EL (cell line): ENCODE data around the gene MYLK4.

Experiments
- DNase-seq: peaks from one replicate; pipeline ENCODE4 v3.0.0-alpha.2; 2016

The MYLK4 gene

DNA sequence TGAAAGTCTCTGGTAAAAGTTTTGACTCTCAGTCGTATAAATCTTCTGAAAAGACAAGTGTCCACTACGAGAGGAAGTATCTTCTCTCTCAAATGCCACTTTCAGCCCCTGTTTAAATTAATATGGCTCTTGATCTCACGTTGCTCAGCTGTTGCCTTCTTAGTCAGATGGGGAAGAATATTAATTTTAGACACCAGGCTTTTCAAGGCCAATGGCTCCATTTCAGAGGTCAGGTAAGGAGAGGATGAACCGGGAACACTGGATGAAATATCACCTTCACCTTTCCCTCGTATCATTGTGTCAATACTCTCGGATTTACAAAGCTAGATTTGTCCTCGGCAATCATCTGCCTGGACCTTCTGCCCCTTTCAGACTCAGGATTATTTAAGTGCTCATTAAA is at the start of gene MYLK4:
MYLK4 (minus strand) TSS at position 91 of the 400 bp plus-strand sequence. CDS start 1,628 bp downstream, outside the sequence.
- no peak for DNase-seq

DNA sequence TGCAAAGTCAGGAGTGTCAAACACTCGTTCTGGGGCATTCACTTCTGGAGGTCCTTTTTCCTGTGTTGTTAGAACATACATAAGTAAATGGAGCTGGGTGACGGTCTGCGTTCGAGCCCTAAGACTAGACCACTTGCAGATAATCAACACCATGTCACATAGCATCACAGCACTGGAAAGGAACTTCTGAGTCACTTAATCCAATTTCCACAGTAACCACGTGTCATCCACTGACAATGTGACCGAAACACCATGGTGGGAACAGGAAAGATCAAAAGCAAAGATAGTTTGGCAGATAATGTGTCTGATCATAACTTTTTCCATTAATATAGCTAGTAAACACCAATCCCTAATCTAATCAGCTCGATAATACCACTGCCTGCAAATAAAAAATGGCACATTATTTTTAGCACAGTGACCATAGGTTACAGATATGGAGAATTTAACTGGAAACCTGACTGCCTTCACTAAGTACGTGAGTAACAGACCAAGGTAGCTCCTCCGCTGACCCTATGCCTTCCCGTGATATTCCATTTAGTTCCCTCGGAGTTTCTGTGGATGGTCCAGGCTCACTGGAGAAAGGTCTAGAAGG is 49.3 kb upstream of the MYLK4 start:
- DNase-seq = no peak

DNA sequence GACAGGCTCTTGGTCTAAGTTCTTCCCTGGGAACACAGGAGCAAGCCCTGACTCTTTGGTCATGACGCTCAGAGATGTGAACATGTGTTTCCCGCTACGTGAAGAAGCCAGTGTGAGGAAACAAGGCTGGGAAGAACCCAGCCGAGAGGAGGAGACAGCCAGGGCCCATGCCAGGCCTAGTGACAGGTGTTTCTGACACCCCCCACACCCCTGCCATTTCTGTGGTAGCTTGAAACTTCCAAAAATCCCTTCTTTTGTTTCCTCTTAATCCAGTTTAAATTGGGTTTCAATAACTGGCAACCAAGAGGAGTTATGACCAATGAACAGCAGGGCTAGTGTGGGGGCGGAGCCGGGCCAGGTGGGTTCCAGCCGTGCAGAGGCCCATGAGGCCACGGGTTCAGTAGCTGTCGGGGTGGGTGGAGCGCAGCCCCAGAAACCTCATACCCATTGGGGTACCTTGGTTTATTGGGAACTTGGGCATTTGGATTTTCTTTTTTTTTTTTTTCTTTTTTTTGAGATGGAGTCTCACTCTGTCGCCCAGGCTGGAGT is 47.9 kb upstream of the MYLK4 start:
- DNase-seq = no peak

DNA sequence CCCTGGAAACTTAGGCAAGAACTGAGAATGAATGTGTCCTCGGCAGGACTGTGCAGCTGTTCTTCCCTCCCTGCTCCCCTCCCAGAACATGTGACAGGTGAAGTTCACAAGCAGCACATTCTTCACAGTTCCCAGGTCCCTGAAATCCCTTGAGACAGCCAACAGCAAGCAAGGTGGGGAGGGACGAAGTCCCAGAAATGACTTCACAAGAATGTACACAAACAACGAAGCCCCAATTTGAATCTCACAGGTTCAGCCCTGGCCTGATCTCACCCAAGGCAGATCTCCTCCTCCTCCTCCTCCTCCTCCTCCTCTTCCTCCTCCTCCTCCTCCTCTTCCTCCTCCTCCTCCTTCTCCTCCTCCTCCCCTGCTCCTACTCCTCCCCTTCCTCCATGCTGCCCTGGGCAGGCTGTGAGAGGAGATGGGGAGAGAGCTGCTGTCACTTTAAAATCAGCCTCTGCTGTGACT is 46.9 kb upstream of the MYLK4 start:
- DNase-seq = no peak

DNA sequence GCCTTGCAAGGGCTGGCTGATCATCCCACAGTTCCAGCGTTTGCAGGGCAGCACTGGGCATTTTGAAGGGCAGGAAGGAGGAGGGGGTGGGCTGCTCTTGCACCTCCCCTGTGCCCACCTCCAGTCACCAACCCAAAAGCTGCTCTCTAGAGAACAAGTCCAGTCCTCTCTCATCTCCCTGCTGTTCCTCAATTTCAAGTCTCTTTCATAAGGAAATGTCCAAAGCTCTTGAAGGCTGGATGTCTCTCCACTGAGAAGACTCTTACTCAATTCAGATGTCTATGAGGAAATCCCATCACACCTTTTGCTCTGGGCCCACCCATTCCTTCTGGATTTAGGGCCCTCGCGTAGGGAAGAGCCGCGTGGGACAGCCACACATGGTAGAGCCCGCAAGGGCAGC is 46.1 kb upstream of the MYLK4 start:
- no peak for DNase-seq

DNA sequence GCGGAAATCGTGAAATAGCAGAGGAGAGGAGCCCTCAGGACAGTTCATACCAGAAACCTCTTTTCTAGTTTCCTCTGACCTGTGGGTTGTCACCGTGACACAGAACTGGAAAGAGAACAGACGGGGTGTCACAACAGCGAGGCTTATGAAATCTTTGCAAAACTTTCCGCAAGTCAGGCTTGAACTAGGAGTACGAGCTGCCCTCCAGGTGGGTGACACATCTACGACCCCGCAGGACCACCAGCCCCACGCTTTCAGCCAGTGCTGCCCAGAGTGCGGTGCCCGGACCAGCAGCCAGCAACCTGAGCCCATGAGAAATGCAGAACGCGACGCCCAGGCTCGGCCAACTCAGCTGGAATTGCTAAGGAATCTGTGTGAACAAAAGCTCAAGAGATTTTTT is 45.2 kb upstream of the MYLK4 start:
- no peak for DNase-seq

DNA sequence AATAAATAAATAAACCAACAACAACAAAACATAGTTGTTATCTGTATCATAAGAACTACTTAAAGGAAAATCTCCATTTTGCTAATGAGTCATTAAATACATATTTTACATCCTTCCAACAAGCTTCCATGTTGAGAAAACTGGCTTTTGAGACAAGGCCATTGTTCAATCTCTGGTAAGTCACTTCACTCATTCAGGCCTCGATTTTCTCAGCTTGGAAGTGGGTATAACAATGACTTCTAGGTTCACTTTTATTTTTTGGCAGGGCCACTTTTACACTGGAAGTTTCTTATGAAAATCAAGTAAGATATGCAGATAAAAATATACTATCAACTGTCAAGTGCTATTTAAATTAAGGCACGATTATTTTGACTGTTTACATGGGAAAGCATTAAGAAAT is 44.4 kb upstream of the MYLK4 start:
- no peak for DNase-seq

DNA sequence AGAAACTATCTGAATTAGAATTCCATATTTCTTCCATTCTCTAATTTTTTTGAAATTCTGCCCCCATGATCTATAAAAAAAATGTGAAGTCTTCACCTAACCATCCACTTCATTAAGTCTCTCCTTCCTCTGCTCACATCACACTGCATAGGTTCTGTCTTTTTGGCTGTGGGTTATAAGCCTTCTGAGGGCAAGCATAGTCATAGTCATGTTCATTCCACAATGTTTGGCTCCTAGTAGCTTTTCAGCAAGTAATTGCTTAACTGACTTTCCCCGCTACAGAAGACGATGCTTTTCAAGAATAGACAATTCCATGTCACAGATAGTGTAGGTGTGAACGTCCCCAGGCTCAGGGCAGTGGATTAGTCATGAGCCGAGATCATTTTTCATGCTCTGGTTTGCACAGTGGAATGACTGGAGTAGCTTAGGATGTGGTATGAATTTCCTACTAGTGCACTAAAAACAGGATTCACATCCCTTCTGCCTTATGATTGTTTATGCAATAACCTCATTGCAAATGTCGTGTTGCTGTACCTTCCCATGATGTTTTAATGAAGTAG is 43.5 kb upstream of the MYLK4 start:
- peak; percentile 35 for DNase-seq

DNA sequence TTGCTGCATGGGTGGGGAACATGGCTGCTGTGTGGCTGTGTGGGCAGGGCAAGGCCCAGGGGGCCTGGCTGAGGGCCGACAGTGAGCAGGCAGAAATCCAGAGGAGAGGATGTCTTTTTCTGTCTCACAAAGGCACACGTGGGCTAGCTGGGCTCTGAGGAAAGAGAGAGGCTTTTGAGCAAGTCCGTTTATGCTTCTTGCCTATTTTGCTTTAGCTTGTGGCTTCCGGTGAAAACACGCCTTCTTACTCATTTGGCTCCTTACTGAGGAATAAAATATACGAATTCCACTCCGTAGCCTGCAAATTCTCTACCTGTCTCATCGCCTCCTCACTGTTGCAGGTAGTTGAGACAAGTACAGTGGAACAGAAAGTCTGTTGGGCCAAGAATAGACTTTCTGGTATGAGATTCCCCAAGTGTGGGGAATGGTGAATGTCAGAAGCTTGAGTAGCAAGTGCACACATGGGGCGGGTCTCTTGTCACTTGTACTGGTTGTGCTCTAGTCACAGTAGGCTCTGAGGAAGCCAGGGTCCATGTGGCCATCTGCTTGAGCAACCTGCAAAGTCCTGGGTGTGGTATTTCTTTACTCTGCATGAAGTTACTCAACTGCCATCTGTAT is 42.9 kb upstream of the MYLK4 start:
- DNase-seq = no peak

DNA sequence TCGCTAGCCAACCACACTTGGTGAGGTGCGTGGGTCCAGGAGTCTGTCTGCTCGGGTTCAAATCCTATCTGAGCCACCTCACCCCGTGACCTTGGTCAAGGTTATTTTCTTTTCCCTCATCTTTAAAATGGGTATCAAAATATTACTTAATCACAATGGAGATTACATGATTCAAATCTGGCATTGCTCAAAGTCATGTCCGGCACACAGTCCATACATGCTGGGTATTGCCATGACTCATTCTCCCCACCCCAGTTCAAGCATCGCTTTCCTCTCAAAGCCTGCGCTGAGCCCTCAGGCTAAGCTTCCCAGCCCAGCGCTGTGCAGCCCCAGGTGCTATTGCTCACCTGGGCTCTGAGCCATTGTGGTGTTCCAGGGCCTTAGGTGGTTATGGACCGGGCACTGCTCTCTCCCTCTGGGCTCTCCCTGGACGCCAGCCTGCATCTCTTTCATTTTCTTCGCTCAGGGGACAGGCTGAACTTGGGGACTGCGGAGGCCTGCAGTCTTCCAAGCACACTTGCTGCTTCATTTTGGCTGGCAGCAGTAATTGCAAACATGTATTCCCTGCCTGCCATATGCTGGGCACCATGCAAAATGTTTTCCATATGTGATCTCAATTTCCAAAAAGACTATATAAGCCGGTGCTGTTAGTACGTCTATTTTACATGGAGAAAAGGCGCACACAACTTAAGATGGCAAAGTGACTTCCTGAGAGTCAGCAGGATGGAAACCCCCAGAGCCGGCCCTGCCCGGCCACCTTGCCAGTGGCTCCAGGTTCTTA is 41.8 kb upstream of the MYLK4 start:
- peak; percentile 51 for DNase-seq

DNA sequence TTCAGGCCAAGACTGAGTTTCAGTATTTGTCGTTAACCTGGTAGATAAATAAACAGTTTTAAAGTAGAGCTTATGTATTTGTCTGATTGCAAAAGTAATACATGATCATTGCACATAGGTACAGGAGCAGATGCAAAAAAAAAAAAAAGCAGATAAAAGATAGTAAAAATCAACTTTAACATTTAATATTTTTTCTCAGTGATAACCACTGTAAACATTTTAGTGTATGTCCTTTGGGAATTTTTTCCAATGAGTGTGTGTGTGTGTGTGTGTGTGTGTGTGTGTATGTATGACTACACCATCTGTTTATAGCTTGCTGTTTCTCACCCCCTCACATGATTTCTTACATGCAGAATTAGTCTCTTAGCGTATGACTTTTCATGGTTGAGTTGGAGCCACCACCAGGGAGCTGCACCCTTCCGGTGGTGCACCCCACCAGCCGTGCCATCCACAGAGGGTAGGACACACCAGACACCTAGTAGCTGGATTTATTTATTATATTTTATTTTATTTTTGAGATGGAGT is 40.8 kb upstream of the MYLK4 start:
- DNase-seq = peak; percentile 18

DNA sequence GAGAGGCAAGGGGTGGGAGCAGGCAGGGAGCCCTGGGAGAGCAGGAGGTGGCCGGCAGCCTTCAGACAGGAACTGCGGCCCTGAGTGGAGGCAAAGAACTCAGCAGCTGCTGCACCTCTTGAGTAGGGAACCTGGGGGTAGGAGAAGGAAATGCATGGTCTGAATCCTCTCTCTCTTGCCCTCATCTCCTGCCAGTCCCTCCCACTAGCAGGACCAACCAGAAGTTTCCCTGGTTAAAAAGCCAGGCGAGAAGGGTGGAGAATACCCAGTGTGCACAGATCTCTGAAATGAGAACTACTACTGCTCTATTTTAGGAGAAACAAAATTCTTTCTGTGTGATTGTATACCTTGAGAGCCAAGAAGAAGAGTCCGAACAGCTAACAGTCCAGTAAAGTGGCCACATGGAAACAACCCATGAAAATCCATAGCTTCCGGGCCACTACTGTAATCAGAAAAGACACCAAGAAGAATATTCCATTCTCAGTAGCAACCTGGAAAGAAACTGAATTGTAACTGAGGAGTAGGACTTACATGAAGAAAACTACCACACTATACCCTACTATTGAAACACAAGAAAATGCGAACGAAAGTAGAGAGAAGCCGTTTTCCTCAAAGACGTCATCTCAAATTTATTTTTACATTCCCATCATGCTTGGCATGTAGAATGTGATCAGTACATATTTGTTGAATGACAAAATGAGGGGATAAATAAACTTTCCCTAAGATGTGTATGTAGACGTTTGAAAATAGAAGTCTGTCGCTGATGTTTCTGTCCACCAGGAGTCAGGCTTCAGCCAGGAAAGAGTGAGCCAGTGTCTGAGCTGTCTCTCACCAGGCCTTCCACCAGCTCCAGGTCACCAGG is 40.1 kb upstream of the MYLK4 start:
- DNase-seq = peak; percentile 92

DNA sequence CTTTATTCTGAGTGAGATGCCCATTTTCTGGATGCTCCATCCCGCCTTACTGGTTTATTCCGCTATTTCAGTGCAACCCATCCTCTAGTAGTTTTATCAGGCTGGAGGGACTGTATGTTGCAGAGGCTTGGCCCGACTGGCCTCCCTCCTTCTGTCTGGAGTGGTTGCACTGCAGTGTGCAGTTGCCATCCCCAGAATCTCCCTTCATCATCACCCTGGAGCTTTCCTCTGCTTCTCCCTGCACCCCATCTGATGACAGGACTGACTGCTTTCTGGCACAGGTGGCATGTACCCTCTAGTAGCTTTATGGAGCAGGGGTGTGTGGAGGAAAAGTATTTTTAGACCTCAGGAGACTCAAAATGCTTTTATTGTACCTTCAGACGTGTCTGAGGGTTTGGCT is 35.5 kb upstream of the MYLK4 start:
- DNase-seq = no peak

DNA sequence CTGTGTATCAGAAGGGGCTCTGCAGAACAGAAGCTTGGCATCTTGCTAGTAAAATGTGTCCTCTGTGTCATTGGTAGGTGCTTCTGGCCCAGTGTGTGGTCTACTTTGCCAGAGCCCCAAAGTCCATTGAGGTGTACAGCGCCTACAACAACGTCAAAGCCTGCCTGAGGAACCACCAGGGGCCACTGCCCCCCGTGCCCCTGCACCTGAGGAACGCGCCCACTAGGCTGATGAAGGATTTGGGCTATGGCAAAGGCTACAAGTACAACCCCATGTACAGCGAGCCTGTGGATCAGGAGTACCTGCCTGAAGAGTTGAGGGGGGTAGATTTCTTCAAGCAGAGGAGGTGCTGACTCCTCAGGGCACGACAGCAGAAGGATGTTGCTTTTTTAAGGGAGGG is 34.2 kb upstream of the MYLK4 start:
- no peak for DNase-seq

DNA sequence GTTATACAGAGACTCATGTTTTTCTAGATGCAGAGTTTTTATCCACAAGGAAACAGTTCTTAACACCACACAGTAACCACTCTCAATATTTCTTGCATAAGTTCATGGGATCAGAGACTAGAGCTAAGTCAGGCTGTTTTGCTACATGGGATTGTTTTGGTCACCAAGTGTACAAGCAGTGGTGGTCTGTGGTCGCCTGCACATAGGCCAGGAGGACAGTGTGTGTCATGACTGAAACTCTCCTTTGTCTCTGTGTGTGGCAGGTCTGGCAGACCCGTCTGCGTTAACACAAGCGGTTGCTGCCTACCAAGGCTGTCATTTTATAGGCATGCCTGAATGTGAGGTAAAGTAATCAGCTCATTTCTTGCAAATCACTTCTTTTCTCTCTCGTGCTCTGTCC is 33.3 kb upstream of the MYLK4 start:
- DNase-seq = no peak

DNA sequence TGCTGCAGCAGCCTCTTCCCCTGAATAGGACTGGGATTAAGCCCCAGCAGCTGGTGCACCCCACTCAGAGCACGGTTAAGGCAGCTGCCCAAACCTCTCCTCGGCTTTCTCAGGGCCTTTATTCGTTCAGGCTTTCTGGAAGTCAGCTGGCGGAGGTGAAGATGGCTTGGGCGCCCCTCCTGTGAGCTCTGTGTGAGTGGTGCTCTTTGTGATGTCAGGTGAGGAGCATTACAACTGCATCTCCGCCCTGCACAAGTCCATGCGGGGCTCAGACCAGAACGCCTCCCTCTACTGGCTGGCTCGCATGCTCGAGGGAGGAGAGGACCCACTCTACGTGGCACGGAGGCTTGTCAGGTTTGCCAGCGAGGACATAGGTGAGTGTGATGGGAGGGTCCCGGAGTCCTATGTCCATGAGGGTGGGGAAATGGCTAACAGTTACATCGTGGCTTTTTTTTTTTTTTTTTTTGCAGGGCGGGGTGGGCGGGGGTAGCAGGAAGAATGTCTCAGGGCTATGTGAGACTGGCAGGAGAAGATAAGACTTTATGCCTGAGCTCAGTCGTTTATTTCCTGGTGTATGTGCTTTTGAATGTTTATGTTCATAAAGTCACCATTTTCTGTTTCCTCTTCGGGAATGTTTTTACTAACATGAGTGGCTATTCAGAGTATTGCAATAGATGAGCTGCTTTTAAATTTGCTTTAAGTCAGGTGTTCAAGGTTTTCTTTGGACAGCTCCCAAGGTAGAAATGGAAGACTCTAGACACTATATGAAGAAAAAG is 32.7 kb upstream of the MYLK4 start:
- no peak for DNase-seq

DNA sequence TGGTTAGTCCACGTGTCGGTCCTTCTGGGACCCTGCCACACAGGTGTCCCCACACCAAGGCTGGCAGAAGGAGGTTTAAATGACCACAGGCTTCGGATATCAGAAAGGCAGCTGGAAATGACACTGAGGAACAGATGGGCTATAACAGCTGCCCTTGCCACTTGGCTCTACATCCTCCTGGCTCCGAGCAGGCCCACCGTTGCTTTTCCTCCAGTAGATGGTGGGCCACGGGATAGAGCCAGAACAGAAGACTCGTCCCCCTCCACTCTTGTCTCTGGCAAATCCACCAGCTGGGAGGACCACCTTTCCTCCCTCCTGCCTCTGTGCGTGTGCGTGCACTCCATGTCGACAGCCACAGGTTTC is 32.1 kb upstream of the MYLK4 start:
- DNase-seq = no peak

DNA sequence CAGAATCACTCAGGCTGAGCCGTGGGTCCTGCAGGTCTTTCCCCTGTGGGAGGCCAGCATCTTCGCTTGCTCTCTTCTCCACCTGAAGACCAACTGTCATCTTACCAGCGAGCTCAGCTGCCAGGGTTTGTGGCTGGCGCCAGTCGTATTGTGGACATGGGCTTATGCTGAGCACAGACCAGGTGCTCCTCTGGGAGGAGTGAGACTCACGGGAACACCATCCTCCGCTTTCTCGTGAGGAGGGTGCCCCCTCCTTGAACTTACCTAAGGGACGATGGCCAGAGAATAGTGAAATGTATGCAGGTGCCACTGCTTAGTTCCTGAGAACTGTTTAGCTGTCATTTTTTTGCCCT is 31.6 kb upstream of the MYLK4 start:
- DNase-seq = no peak

DNA sequence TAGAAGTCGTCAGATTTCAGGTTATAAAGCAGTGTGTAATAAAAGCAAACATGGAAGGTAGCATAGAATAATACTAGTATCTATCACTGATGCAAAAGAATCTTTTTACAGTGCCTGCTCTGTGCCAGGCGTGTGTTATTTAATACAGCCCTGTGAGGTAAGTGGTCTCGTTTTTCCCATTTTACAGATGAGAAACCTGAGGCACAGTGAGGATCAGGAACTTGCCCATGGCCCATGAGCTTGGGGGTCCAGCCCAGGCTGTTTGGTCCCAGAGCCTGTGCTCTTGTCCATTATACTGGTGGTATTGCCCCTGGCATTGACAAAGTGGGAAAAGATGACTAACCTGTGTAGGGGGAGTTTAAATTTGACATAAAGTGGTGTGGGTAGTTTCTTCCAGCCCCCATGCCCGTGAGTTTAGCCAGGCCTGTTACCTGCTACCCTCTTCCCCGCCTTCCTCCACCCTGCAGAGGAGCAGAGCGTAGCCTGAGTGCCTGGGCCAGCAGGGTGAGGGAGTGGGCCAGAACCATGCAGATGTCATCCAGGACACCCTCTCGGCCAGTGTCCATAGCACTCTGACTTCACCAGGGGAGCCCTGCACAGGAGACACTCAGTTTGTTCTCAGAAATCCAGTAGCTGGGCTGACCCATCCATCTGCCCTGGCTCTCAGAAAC is 31.1 kb upstream of the MYLK4 start:
- no peak for DNase-seq

DNA sequence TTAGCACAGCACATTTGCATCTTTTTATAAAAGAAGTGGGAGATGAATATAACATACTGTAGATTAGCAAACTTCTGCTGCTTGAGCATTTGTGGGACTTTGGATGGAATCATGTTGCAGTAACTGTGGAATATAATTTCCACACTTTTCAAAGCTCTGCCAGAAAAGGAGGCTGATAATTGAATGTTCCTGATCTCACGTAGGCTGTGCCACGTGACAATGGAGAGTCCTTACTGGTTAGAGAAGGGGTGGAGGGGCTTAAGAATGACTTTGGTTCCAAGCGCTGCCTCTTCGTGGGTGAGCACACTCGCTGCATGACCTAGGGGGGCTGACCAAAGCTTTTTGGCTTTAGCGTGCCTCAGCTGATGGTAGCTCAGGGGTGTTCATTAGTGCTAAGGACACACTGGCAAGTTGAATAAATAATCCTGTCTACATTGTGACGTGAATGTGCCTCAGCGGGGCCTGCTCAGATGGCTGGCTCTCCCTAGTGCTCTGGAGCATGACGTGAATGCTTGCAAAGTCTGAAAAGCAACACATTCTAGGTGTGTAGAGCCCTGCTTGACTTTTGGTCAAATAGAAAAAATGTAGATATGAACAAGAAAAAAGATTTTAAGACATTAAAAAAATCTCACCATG is 29.5 kb upstream of the MYLK4 start:
- DNase-seq = no peak

DNA sequence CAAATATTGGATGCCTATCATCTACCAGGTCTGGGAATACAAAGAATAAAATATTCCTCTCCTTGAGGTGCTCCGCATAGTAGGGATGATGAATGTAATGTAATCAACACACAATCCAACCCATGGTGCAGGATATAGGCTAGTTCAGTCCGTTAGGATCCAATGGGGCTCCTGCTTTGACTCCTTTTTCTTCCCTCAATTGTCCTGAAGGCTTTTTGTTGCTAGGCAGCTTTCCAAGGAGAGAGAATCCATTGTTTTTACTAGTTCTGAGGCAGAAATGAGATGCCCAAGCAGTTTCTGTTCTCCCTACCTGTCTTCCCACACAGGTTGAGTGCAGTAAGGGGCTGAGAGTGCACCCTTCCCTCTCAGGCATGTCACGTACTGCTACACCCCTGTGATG is 26.5 kb upstream of the MYLK4 start:
- no peak for DNase-seq
